Hepatocyte (in vitro differentiated cells): Measurements from ENCODE around the gene OR10AD1. TPM values are rescaled to one million over a fixed set of nuclear protein-coding genes. Genes with fewer than 3 reads are reported as not detected.

Source experiments
- DNase-seq: peaks from one replicate; pipeline ENCODE4 v3.0.0-alpha.2; 2016; ENCODE audit warnings: low spot score
- H2AFZ ChIP-seq: fragments of 200-600 bp; sonication (generic); 2 replicates; pipeline ENCODE4 v1.6.0; 2016; ENCODE audit warnings: antibody characterized with exemption, mild to moderate bottlenecking
- H3K27ac ChIP-seq: fragments of 200-600 bp; sonication (generic); 2 replicates; pipeline ENCODE4 v1.5.1; 2016; ENCODE audit warnings: mild to moderate bottlenecking
- H3K27me3 ChIP-seq: fragments of 200-600 bp; sonication (generic); 2 replicates; pipeline ENCODE4 v1.6.1; 2016
- H3K36me3 ChIP-seq: fragments of 200-600 bp; sonication (generic); replicated peaks from 2 replicates; pipeline ENCODE4 v1.5.1; 2016; ENCODE audit warnings: low read depth; ENCODE audit not compliant: insufficient read depth
- H3K4me1 ChIP-seq: fragments of 200-600 bp; sonication (generic); 2 replicates; pipeline ENCODE4 v1.5.1; 2016; ENCODE audit warnings: mild to moderate bottlenecking, moderate library complexity; ENCODE audit not compliant: insufficient read depth
- H3K4me2 ChIP-seq: fragments of 200-600 bp; sonication (generic); 2 replicates; pipeline ENCODE4 v1.6.0; 2016
- H3K4me3 ChIP-seq: fragments of 200-600 bp; sonication (generic); 2 replicates; pipeline ENCODE4 v1.5.1; 2016; ENCODE audit warnings: mild to moderate bottlenecking
- H3K79me2 ChIP-seq: fragments of 200-600 bp; sonication (generic); 2 replicates; pipeline ENCODE4 v1.6.0; 2017; ENCODE audit warnings: mild to moderate bottlenecking
- H3K9me2 ChIP-seq: fragments of 200-600 bp; sonication (generic); replicated peaks from 2 replicates; pipeline ENCODE4 v1.6.0; 2017; ENCODE audit warnings: mild to moderate bottlenecking; ENCODE audit not compliant: insufficient read depth
- H3K9me3 ChIP-seq: fragments of 200-600 bp; sonication (generic); 2 replicates; pipeline ENCODE4 v1.5.1; 2016; ENCODE audit warnings: low read depth, mild to moderate bottlenecking
- H4K20me1 ChIP-seq: fragments of 200-600 bp; sonication (generic); 2 replicates; pipeline ENCODE4 v1.6.0; 2016; ENCODE audit warnings: mild to moderate bottlenecking; ENCODE audit not compliant: insufficient read depth, poor library complexity, severe bottlenecking
- EZH2 ChIP-seq: fragments of 200-600 bp; sonication (generic); IDR thresholded peaks from 2 replicates; pipeline ENCODE4 v1.6.1; 2016; ENCODE audit warnings: antibody characterized with exemption, mild to moderate bottlenecking, borderline replicate concordance
- EZH2phosphoT487 ChIP-seq: fragments of 200-600 bp; sonication (generic); IDR thresholded peaks from one replicate; pipeline ENCODE4 v1.6.1; 2018; ENCODE audit warnings: antibody characterized with exemption, mild to moderate bottlenecking, low read depth, moderate library complexity; ENCODE audit not compliant: unreplicated experiment, severe bottlenecking
- WGBS: methylation state at CpG from one replicate; pipeline ENCODE4 v1.1.6; 2016; ENCODE audit warnings: low lambda C conversion rate; ENCODE audit errors: missing lambda C conversion rate; 5-methylcytosine and 5-hydroxymethylcytosine counted together
- polyA plus RNA-seq: library from polyadenylated mRNA; unstranded; fragments of >200 nt; fragmentation: Nextera tagmentation; extraction: Ambion mirVana; gene quantifications from 2 replicates; pipeline ENCODE4 v1.2.1, GENCODE V29; 2016
- total RNA-seq: library from RNA; depleted of rRNA; stranded (reverse); fragments of >200 nt; gene quantifications from 2 replicates; pipeline ENCODE4 v1.2.3, GENCODE V29; 2014
- TF ChIP-seq, protein P1 (sequence below): fragments of 200-600 bp; sonication (generic); IDR thresholded peaks from 2 replicates; pipeline ENCODE4 v1.5.1; 2016; ENCODE audit warnings: antibody characterized with exemption, mild to moderate bottlenecking; ENCODE audit not compliant: poor library complexity

The OR10AD1 gene
- total and polyA plus RNA-seq, 2 experiments from 2014 or later: 0.29 TPM; not detected in 1

GRCh38 chr12:48193623-48194022 is 9.5 kb downstream of the OR10AD1 start:
- Histone ChIP-seq H3K9me2 (no peaks in the 10 kb centered on the region), H3K79me2 (no peaks in the 10 kb centered on the region), H3K36me3 (no peaks in the 10 kb centered on the region), H4K20me1 (no peaks in the 10 kb centered on the region), H3K4me2 (no peak overlapping the region), H3K27ac (no peak overlapping the region), H3K9me3 (no peaks in the 10 kb centered on the region), H3K4me3 (no peak overlapping the region), H3K27me3 (no peaks in the 10 kb centered on the region), H2AFZ (no peak overlapping the region), H3K4me1 (peaks cover 24% of the 10 kb centered on the region)
- TF ChIP-seq, protein P1, sequence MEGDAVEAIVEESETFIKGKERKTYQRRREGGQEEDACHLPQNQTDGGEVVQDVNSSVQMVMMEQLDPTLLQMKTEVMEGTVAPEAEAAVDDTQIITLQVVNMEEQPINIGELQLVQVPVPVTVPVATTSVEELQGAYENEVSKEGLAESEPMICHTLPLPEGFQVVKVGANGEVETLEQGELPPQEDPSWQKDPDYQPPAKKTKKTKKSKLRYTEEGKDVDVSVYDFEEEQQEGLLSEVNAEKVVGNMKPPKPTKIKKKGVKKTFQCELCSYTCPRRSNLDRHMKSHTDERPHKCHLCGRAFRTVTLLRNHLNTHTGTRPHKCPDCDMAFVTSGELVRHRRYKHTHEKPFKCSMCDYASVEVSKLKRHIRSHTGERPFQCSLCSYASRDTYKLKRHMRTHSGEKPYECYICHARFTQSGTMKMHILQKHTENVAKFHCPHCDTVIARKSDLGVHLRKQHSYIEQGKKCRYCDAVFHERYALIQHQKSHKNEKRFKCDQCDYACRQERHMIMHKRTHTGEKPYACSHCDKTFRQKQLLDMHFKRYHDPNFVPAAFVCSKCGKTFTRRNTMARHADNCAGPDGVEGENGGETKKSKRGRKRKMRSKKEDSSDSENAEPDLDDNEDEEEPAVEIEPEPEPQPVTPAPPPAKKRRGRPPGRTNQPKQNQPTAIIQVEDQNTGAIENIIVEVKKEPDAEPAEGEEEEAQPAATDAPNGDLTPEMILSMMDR: no peak
- TF ChIP-seq EZH2phosphoT487 (no peak), EZH2 (no peak)
- 38% methylated on average over 2 of the region's 2 CpGs for WGBS
- DNase-seq: no peak

- Histone ChIP-seq H3K27ac (no peak overlapping the region), H3K4me1 (peaks cover 20% of the 10 kb centered on the region), H2AFZ (no peak overlapping the region), H4K20me1 (no peaks in the 10 kb centered on the region), H3K36me3 (no peaks in the 10 kb centered on the region), H3K27me3 (no peaks in the 10 kb centered on the region), H3K4me2 (no peak overlapping the region), H3K9me2 (no peaks in the 10 kb centered on the region), H3K9me3 (no peaks in the 10 kb centered on the region), H3K79me2 (no peaks in the 10 kb centered on the region), H3K4me3 (no peak overlapping the region)
- WGBS: 59% methylated on average over 1 of the region's 1 CpG
- TF ChIP-seq EZH2 (no peak), EZH2phosphoT487 (no peak)
- TF ChIP-seq, protein P1: no peak
- DNase-seq: no peak
Measured at GRCh38 chr12:48192861-48193260, 10.2 kb downstream of the OR10AD1 start.

GRCh38 chr12:48191096-48191495 is 12.0 kb downstream of the OR10AD1 start:
- Histone ChIP-seq H3K4me2 (no peak overlapping the region), H3K36me3 (no peaks in the 10 kb centered on the region), H3K4me3 (no peak overlapping the region), H2AFZ (no peak overlapping the region), H4K20me1 (no peaks in the 10 kb centered on the region), H3K27ac (no peak overlapping the region), H3K4me1 (peaks cover 15% of the 10 kb centered on the region), H3K27me3 (peaks cover under 1% of the 10 kb centered on the region), H3K9me2 (no peaks in the 10 kb centered on the region), H3K9me3 (no peaks in the 10 kb centered on the region), H3K79me2 (no peaks in the 10 kb centered on the region)
- no peak for DNase-seq
- no peak for TF ChIP-seq EZH2phosphoT487
- TF ChIP-seq, protein P1: no peak
- TF ChIP-seq EZH2: no peak
